ENCODE data around the gene EIF3D.

GRCh38 chr22:36470994-36471331, 58.0 kb downstream of the EIF3D start:
- no peak for TF ChIP-seq MAFK (IDR thresholded peaks at IDR 0.05; ENCODE audit: low read depth, low read length)
- TF ChIP-seq POLR2A (IDR thresholded peaks at IDR 0.05; ENCODE audit: low read depth, low read length): no peak
- no peak for TF ChIP-seq CTCF (conservative IDR thresholded peaks at IDR 0.05; ENCODE audit: low read depth, low read length)
- TF ChIP-seq RAD21 (IDR thresholded peaks at IDR 0.05; ENCODE audit: low read length): no peak
- no peak for TF ChIP-seq RCOR1 (IDR thresholded peaks at IDR 0.05; ENCODE audit: insufficient replicate concordance, low read length)
- no peak for TF ChIP-seq SMC3 (IDR thresholded peaks at IDR 0.05; ENCODE audit: low read depth, low read length)
- no peak for TF ChIP-seq NFE2L2 (IDR thresholded peaks at IDR 0.05; ENCODE audit: low read depth, low read length)
- TF ChIP-seq CHD1 (IDR thresholded peaks at IDR 0.05; ENCODE audit: low read depth, low read length): no peak
- no peak for TF ChIP-seq MAZ (IDR thresholded peaks at IDR 0.05; ENCODE audit: borderline replicate concordance, low read depth, low read length)
- TF ChIP-seq, protein P1, sequence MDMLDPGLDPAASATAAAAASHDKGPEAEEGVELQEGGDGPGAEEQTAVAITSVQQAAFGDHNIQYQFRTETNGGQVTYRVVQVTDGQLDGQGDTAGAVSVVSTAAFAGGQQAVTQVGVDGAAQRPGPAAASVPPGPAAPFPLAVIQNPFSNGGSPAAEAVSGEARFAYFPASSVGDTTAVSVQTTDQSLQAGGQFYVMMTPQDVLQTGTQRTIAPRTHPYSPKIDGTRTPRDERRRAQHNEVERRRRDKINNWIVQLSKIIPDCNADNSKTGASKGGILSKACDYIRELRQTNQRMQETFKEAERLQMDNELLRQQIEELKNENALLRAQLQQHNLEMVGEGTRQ (IDR thresholded peaks at IDR 0.05; ENCODE audit: low read depth, low read length): no peak
- no peak for TF ChIP-seq MXI1 (IDR thresholded peaks at IDR 0.05; ENCODE audit: borderline replicate concordance, low read depth, low read length)

Measured in IMR-90 (cell line).